ENCODE measurements around the gene ST6GALNAC1. TPM values are rescaled to one million over a fixed set of nuclear protein-coding genes. Genes with fewer than 3 reads are reported as not detected.

ST6GALNAC1 gene
- total RNA-seq, 1 experiment from 2014 or later = not detected

- intact Hi-C loops (cut with micrococcal nuclease) = no loop called here
- no peak for DNase-seq (ENCODE audit: low read depth, low spot score)
- H4K20me1 ChIP-seq (ENCODE audit: insufficient read depth) = no peaks in the 10 kb centered on the region
- H3K79me2 ChIP-seq (ENCODE audit: insufficient read depth, low read length) = no peaks in the 10 kb centered on the region
- H2AFZ ChIP-seq (ENCODE audit: low read depth, low read length, poor library complexity, severe bottlenecking) = no peak overlapping the region
- no peak overlapping the region for H3K27ac ChIP-seq (ENCODE audit: low read depth, low read length)
- H3K4me1 ChIP-seq (ENCODE audit: control insufficient read depth in 1 of 2, insufficient read depth in 2 of 2, low read length in 2 of 2) = peaks cover 22 to 24% of the 10 kb centered on the region in 2 experiments
- no peak overlapping the region for H3K4me3 ChIP-seq (replicated peaks in 1 of 2; ENCODE audit: low read depth in 1 of 2, low read length in 2 of 2)
- H3K9ac ChIP-seq (ENCODE audit: low read length) = no peak overlapping the region
- no peaks in the 10 kb centered on the region for H3K36me3 ChIP-seq (ENCODE audit: control insufficient read depth in 1 of 2, insufficient read depth in 2 of 2, low read length in 2 of 2)
- no peak overlapping the region for H3K4me2 ChIP-seq (ENCODE audit: low read length)
- H3K27me3 ChIP-seq (ENCODE audit: insufficient read depth, low read length) = no peaks in the 10 kb centered on the region
- POLR2A ChIA-PET = interaction anchor here (0.7 to 1.1 kb wide), 2 partner anchors 19 to 420 kb away, joined by 3 to 4 read pairs; no protein-coding TSS in a partner anchor
- BruUV-seq (replicated peaks) = no TSS peak
- RAD21 ChIA-PET (ENCODE audit: low non-redundant PET in 1 of 2, low total read pairs in 2 of 2, uncharacterized antibody in 2 of 2, unreplicated experiment in 2 of 2) = no interaction called here
- no peaks in the 10 kb centered on the region for H3K9me3 ChIP-seq (ENCODE audit: control insufficient read depth in 1 of 2, insufficient read depth in 1 of 2, low read depth in 1 of 2, low read length in 2 of 2)
- no peak for ATAC-seq
- H3K9me2 ChIP-seq (ENCODE audit: insufficient read depth) = no peaks in the 10 kb centered on the region
- TF ChIP-seq CEBPB (IDR thresholded peaks at IDR 0.05; ENCODE audit: low read depth) (no peak), EGR1 (IDR thresholded peaks at IDR 0.05; ENCODE audit: low read depth) (no peak), TCF7L2 (IDR thresholded peaks at IDR 0.05; ENCODE audit: borderline replicate concordance, extremely low read depth, insufficient read depth, insufficient read length) (no peak), FOSL1 (IDR thresholded peaks at IDR 0.05; ENCODE audit: low read depth) (no peak), ZFX (IDR thresholded peaks at IDR 0.05) (no peak), SP1 (IDR thresholded peaks at IDR 0.05; ENCODE audit: low read depth) (no peak), SRF (IDR thresholded peaks at IDR 0.05; ENCODE audit: low read depth) (no peak), CTCF (IDR thresholded peaks at IDR 0.05 in 2 of 3, conservative IDR thresholded peaks at IDR 0.05 in 1 of 3; ENCODE audit: borderline replicate concordance in 1 of 3, insufficient read depth in 1 of 3, low read depth in 2 of 3, low read length in 2 of 3) (no peak), POLR2A (IDR thresholded peaks at IDR 0.05; ENCODE audit: borderline replicate concordance, extremely low read depth, insufficient read depth, insufficient read length) (no peak), RAD21 (IDR thresholded peaks at IDR 0.05; ENCODE audit: low read depth) (no peak), POLR2AphosphoS5 (IDR thresholded peaks at IDR 0.05; ENCODE audit: low read depth, low read length) (no peak), EZH2 (IDR thresholded peaks at IDR 0.05) (no peak), ZNF274 (IDR thresholded peaks at IDR 0.05; ENCODE audit: low read depth, low read length) (no peak)
- TF ChIP-seq, protein P1, sequence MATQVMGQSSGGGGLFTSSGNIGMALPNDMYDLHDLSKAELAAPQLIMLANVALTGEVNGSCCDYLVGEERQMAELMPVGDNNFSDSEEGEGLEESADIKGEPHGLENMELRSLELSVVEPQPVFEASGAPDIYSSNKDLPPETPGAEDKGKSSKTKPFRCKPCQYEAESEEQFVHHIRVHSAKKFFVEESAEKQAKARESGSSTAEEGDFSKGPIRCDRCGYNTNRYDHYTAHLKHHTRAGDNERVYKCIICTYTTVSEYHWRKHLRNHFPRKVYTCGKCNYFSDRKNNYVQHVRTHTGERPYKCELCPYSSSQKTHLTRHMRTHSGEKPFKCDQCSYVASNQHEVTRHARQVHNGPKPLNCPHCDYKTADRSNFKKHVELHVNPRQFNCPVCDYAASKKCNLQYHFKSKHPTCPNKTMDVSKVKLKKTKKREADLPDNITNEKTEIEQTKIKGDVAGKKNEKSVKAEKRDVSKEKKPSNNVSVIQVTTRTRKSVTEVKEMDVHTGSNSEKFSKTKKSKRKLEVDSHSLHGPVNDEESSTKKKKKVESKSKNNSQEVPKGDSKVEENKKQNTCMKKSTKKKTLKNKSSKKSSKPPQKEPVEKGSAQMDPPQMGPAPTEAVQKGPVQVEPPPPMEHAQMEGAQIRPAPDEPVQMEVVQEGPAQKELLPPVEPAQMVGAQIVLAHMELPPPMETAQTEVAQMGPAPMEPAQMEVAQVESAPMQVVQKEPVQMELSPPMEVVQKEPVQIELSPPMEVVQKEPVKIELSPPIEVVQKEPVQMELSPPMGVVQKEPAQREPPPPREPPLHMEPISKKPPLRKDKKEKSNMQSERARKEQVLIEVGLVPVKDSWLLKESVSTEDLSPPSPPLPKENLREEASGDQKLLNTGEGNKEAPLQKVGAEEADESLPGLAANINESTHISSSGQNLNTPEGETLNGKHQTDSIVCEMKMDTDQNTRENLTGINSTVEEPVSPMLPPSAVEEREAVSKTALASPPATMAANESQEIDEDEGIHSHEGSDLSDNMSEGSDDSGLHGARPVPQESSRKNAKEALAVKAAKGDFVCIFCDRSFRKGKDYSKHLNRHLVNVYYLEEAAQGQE (IDR thresholded peaks at IDR 0.05; ENCODE audit: low read depth) = no peak
- TF ChIP-seq, protein P2, sequence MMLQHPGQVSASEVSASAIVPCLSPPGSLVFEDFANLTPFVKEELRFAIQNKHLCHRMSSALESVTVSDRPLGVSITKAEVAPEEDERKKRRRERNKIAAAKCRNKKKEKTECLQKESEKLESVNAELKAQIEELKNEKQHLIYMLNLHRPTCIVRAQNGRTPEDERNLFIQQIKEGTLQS (IDR thresholded peaks at IDR 0.05) = no peak
- CTCF ChIA-PET = interaction anchor here (1.3 to 2.0 kb wide), 2 partner anchors 9 to 168 kb away, joined by 7 to 10 read pairs; no protein-coding TSS in a partner anchor
These were observed 47.2 kb upstream of the ST6GALNAC1 start for GRCh38 chr17:76690596-76691280.

Measured in HCT116 (cell line).